Activated CD8-positive, alpha-beta T cell treated with anti-CD3 and anti-CD28 coated beads for 36 hours (primary cell): Measurements from ENCODE around the gene CENPP. TPM values are rescaled to one million over a fixed set of nuclear protein-coding genes. Genes with fewer than 3 reads are reported as not detected.

Source experiments
- ATAC-seq: fragments of 200-7000 bp; cut with Tn5 transposase; one replicate; pipeline ENCODE4 v1.10.0; 2021; ENCODE audit warnings: mild to moderate bottlenecking, moderate library complexity
- CTCF ChIA-PET: fragments of 350-600 bp; sonication (Branson Sonifier 250); formaldehyde crosslinking; loops from one replicate; lab custom pipeline; 2021; ENCODE audit warnings: antibody characterized with exemption; lab: Charles Lee
- POLR2A ChIA-PET: fragments of 350-600 bp; sonication (Branson Sonifier 250); formaldehyde crosslinking; loops from one replicate; lab custom pipeline; 2021; ENCODE audit warnings: antibody characterized with exemption; lab: Charles Lee
- DNase-seq: peaks from one replicate; pipeline ENCODE4 v3.0.0-alpha.2; 2020
- H3K27ac Mint-ChIP-seq: one replicate; pipeline ENCODE4 v1.8.0; 2021; ENCODE audit warnings: mild to moderate bottlenecking, mixed read lengths
- H3K27me3 Mint-ChIP-seq: one replicate; pipeline ENCODE4 v1.8.0; 2021; ENCODE audit warnings: mixed read lengths
- H3K36me3 Mint-ChIP-seq: one replicate; pipeline ENCODE4 v1.8.0; 2021; ENCODE audit warnings: low read depth, mixed read lengths
- H3K4me1 Mint-ChIP-seq: one replicate; pipeline ENCODE4 v1.8.0; 2021; ENCODE audit warnings: low read depth, mixed read lengths
- H3K4me3 Mint-ChIP-seq: one replicate; pipeline ENCODE4 v1.8.0; 2021; ENCODE audit warnings: mild to moderate bottlenecking, moderate library complexity, mixed read lengths
- H3K9me3 Mint-ChIP-seq: one replicate; pipeline ENCODE4 v1.8.0; 2021; ENCODE audit warnings: mixed read lengths
- CTCF ChIP-seq: fragments of 200-600 bp; IDR thresholded peaks from one replicate; pipeline ENCODE4 v1.8.0; 2022; ENCODE audit warnings: antibody characterized with exemption, mild to moderate bottlenecking
- intact Hi-C: fragments of 100-400 bp; cut with micrococcal nuclease; formaldehyde crosslinking; loops from one replicate; pipeline ENCODE4 v1.10.0; 2022
- total RNA-seq, 2 experiments: library from RNA; stranded (reverse); gene quantifications; one replicate each; pipeline ENCODE4 v1.2.3, GENCODE V29; 2021

The CENPP gene
- total RNA-seq, 2 experiments from 2014 or later, result 22.5 to 28.7 TPM

GRCh38 chr9:92661127-92661526 is 335.4 kb downstream of the CENPP start:
- intact Hi-C loops, result no loop called here
- ChIA-PET CTCF (interaction anchor here (0.9 kb wide), 1 partner anchor 10 kb away, joined by 3 read pairs; no protein-coding TSS in a partner anchor), POLR2A (interaction anchor here (1.1 kb wide), 1 partner anchor 9 kb away, joined by 4 read pairs; the partner anchor contains the start of gene IPPK)
- no peak for ATAC-seq
- Mint-ChIP-seq H3K36me3 (peaks cover 20% of the 10 kb centered on the region), H3K27me3 (no peaks in the 10 kb centered on the region), H3K4me1 (peaks cover 34% of the 10 kb centered on the region), H3K9me3 (no peaks in the 10 kb centered on the region), H3K4me3 (no peak overlapping the region), H3K27ac (no peak overlapping the region)
- no peak for DNase-seq
- TF ChIP-seq CTCF, result no peak

GRCh38 chr9:92661743-92662142 is 336.0 kb downstream of the CENPP start:
- Mint-ChIP-seq H3K27ac (no peak overlapping the region), H3K27me3 (no peaks in the 10 kb centered on the region), H3K4me3 (no peak overlapping the region), H3K36me3 (peaks cover 21% of the 10 kb centered on the region), H3K4me1 (peaks cover 39% of the 10 kb centered on the region), H3K9me3 (no peaks in the 10 kb centered on the region)
- intact Hi-C loops, result no loop called here
- ChIA-PET CTCF (no interaction called here), POLR2A (interaction anchor here (1.1 kb wide), 1 partner anchor 8 kb away, joined by 4 read pairs; the partner anchor contains the start of gene IPPK)
- DNase-seq (no peak), ATAC-seq (no peak)
- TF ChIP-seq CTCF, result no peak

GRCh38 chr9:92663126-92663525 is 337.4 kb downstream of the CENPP start:
- H3K4me3 Mint-ChIP-seq, result no peak overlapping the region
- no peaks in the 10 kb centered on the region for H3K27me3 Mint-ChIP-seq
- CTCF ChIA-PET, result interaction anchor here (0.7 kb wide), 1 partner anchor 215 kb away, joined by 4 read pairs; no protein-coding TSS in a partner anchor
- DNase-seq, result no peak
- no peak overlapping the region for H3K27ac Mint-ChIP-seq
- ATAC-seq, result no peak
- intact Hi-C loops, result no loop called here
- H3K36me3 Mint-ChIP-seq, result peaks cover 17% of the 10 kb centered on the region
- no peak for TF ChIP-seq CTCF
- no peaks in the 10 kb centered on the region for H3K9me3 Mint-ChIP-seq
- H3K4me1 Mint-ChIP-seq, result peaks cover 47% of the 10 kb centered on the region
- POLR2A ChIA-PET, result interaction anchor here (0.5 to 1.6 kb wide), 2 partner anchors 51 to 545 kb away, joined by 3 to 4 read pairs; no protein-coding TSS in a partner anchor

- H3K27me3 Mint-ChIP-seq, result no peaks in the 10 kb centered on the region
- ChIA-PET POLR2A (interaction anchor here (1.6 kb wide), 1 partner anchor 50 kb away, joined by 4 read pairs; no protein-coding TSS in a partner anchor), CTCF (interaction anchor here (1.5 kb wide), 1 partner anchor 12 kb away, joined by 3 read pairs; no protein-coding TSS in a partner anchor)
- DNase-seq, result no peak
- peaks cover 23% of the 10 kb centered on the region for H3K36me3 Mint-ChIP-seq
- intact Hi-C loops, result no loop called here
- H3K4me1 Mint-ChIP-seq, result peaks cover 55% of the 10 kb centered on the region
- H3K9me3 Mint-ChIP-seq, result no peaks in the 10 kb centered on the region
- no peak overlapping the region for H3K27ac Mint-ChIP-seq
- TF ChIP-seq CTCF, result no peak
- no peak for ATAC-seq
- H3K4me3 Mint-ChIP-seq, result no peak overlapping the region
Observed at GRCh38 chr9:92663951-92664350, 338.2 kb downstream of the CENPP start.

GRCh38 chr9:92664394-92665152 is 338.8 kb downstream of the CENPP start:
- peak overlapping the region; percentile 45 for H3K4me3 Mint-ChIP-seq
- H3K27ac Mint-ChIP-seq, result peak overlapping the region; percentile 78
- ATAC-seq (peak; percentile 81), DNase-seq (peak; percentile 77)
- H3K27me3 Mint-ChIP-seq, result no peaks in the 10 kb centered on the region
- no peaks in the 10 kb centered on the region for H3K9me3 Mint-ChIP-seq
- CTCF ChIA-PET, result interaction anchor here (0.6 to 1.5 kb wide), 4 partner anchors 12 to 124 kb away, joined by 3 to 4 read pairs (median 3); no protein-coding TSS in a partner anchor
- TF ChIP-seq CTCF, result no peak
- intact Hi-C loops, result no loop called here
- peaks cover 58% of the 10 kb centered on the region for H3K4me1 Mint-ChIP-seq
- POLR2A ChIA-PET, result interaction anchor here (1.6 kb wide), 1 partner anchor 49 kb away, joined by 4 read pairs; no protein-coding TSS in a partner anchor
- peaks cover 25% of the 10 kb centered on the region for H3K36me3 Mint-ChIP-seq
